ENCODE results near the gene ACAD8. TPM values are rescaled to one million over a fixed set of nuclear protein-coding genes. Genes with fewer than 3 reads are reported as not detected.
A peak's percentile ranks its signal among the peaks of the same experiment; 100 is the strongest.
"Not testable (repeated sequence)": the region's sequence is repeated elsewhere in the genome, so short reads cannot be mapped to it uniquely, and the experiment has no call there.

Gene ACAD8
- polyA plus RNA-seq, 1 donor from 2014 or later: 68.8 TPM

GRCh38 chr11:134252346-134253187, 801 bp upstream of the ACAD8 start:
- Histone ChIP-seq H3K36me3 (ENCODE audit: insufficient read depth, low read length) (peaks cover 6% of the 10 kb centered on the region), H3K27ac (ENCODE audit: low read length) (peak overlapping the region; percentile 60), H3K27me3 (ENCODE audit: insufficient read depth, low read depth, low read length) (no peaks in the 10 kb centered on the region), H4K20me1 (ENCODE audit: insufficient read depth) (no peaks in the 10 kb centered on the region), H3K79me2 (replicated peaks; ENCODE audit: insufficient read depth, low read length) (peaks cover 10% of the 10 kb centered on the region), H3K9ac (ENCODE audit: low read length) (peak overlapping the region; percentile 65), H3K9me2 (ENCODE audit: insufficient read depth, low read length) (no peaks in the 10 kb centered on the region), H3K9me3 (ENCODE audit: low read length) (no peaks in the 10 kb centered on the region), H3K4me2 (ENCODE audit: low read length) (peak overlapping the region; percentile 60), H3F3A (ENCODE audit: insufficient read depth, low read length, poor library complexity, severe bottlenecking) (no peaks in the 10 kb centered on the region), H3K4me3 (ENCODE audit: low read length) (peak overlapping the region; percentile 97), H2AFZ (ENCODE audit: low read depth, low read length) (peak overlapping the region; percentile 81)
- TF ChIP-seq SMC3 (conservative IDR thresholded peaks at IDR 0.05; ENCODE audit: poor library complexity) (no peak), MXI1 (conservative IDR thresholded peaks at IDR 0.05; ENCODE audit: poor library complexity, severe bottlenecking) (no peak), EP300 (conservative IDR thresholded peaks at IDR 0.05; ENCODE audit: poor library complexity, severe bottlenecking) (no peak), EZH2 (IDR thresholded peaks at IDR 0.05; ENCODE audit: borderline replicate concordance, insufficient read depth, low read length, poor library complexity, severe bottlenecking) (no peak), REST (IDR thresholded peaks at IDR 0.05; ENCODE audit: borderline replicate concordance) (no peak), POLR2AphosphoS5 (IDR thresholded peaks at IDR 0.05) (no peak), RAD21 (conservative IDR thresholded peaks at IDR 0.05) (no peak), TAF1 (IDR thresholded peaks at IDR 0.05; ENCODE audit: low read depth) (no peak)
- TF ChIP-seq, protein P1, sequence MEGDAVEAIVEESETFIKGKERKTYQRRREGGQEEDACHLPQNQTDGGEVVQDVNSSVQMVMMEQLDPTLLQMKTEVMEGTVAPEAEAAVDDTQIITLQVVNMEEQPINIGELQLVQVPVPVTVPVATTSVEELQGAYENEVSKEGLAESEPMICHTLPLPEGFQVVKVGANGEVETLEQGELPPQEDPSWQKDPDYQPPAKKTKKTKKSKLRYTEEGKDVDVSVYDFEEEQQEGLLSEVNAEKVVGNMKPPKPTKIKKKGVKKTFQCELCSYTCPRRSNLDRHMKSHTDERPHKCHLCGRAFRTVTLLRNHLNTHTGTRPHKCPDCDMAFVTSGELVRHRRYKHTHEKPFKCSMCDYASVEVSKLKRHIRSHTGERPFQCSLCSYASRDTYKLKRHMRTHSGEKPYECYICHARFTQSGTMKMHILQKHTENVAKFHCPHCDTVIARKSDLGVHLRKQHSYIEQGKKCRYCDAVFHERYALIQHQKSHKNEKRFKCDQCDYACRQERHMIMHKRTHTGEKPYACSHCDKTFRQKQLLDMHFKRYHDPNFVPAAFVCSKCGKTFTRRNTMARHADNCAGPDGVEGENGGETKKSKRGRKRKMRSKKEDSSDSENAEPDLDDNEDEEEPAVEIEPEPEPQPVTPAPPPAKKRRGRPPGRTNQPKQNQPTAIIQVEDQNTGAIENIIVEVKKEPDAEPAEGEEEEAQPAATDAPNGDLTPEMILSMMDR (IDR thresholded peaks at IDR 0.05; ENCODE audit: poor library complexity, severe bottlenecking): no peak

GRCh38 chr11:134254433-134255183, 1.2 kb downstream of the ACAD8 start:
- Histone ChIP-seq H2AFZ (ENCODE audit: low read depth, low read length) (no peak overlapping the region), H3K79me2 (replicated peaks; ENCODE audit: insufficient read depth, low read length) (peaks cover 10% of the 10 kb centered on the region), H4K20me1 (ENCODE audit: insufficient read depth) (no peaks in the 10 kb centered on the region), H3K36me3 (ENCODE audit: insufficient read depth, low read length) (peaks cover 6% of the 10 kb centered on the region), H3K27ac (ENCODE audit: low read length) (no peak overlapping the region), H3K9me3 (ENCODE audit: low read length) (no peaks in the 10 kb centered on the region), H3K4me2 (ENCODE audit: low read length) (peak overlapping the region; percentile 92), H3K27me3 (ENCODE audit: insufficient read depth, low read depth, low read length) (no peaks in the 10 kb centered on the region), H3K9me2 (ENCODE audit: insufficient read depth, low read length) (no peaks in the 10 kb centered on the region), H3K9ac (ENCODE audit: low read length) (no peak overlapping the region), H3F3A (ENCODE audit: insufficient read depth, low read length, poor library complexity, severe bottlenecking) (no peaks in the 10 kb centered on the region), H3K4me3 (ENCODE audit: low read length) (peak overlapping the region; percentile 97)
- no peak for TF ChIP-seq EZH2 (IDR thresholded peaks at IDR 0.05; ENCODE audit: borderline replicate concordance, insufficient read depth, low read length, poor library complexity, severe bottlenecking)
- no peak for TF ChIP-seq MXI1 (conservative IDR thresholded peaks at IDR 0.05; ENCODE audit: poor library complexity, severe bottlenecking)

- H3K9me3 ChIP-seq (ENCODE audit: low read length); H2AFZ ChIP-seq (ENCODE audit: low read depth, low read length); H3K9ac ChIP-seq (ENCODE audit: low read length); H3K9me2 ChIP-seq (ENCODE audit: insufficient read depth, low read length); H4K20me1 ChIP-seq (ENCODE audit: insufficient read depth); H3F3A ChIP-seq (ENCODE audit: insufficient read depth, low read length, poor library complexity, severe bottlenecking); H3K4me2 ChIP-seq (ENCODE audit: low read length); H3K4me3 ChIP-seq (ENCODE audit: low read length); H3K27ac ChIP-seq (ENCODE audit: low read length); H3K36me3 ChIP-seq (ENCODE audit: insufficient read depth, low read length); H3K27me3 ChIP-seq (ENCODE audit: insufficient read depth, low read depth, low read length): not testable (repeated sequence)
- H3K79me2 ChIP-seq (replicated peaks; ENCODE audit: insufficient read depth, low read length): peaks cover 10% of the 10 kb centered on the region
Observed at GRCh38 chr11:134255184-134255561, 1.8 kb downstream of the ACAD8 start.
